Liver (tissue), 9 donors: ENCODE results near the gene RNFT2. TPM values are rescaled to one million over a fixed set of nuclear protein-coding genes. Genes with fewer than 3 reads are reported as not detected.
"Not testable (repeated sequence)": the region's sequence is repeated elsewhere in the genome, so short reads cannot be mapped to it uniquely, and the experiment has no call there.

Experiments
- DNase-seq: peaks from one replicate; pipeline ENCODE4 v3.0.0-alpha.2; 2017; ENCODE audit warnings: low spot score
- H3K27ac ChIP-seq, 2 donors: one replicate each; pipeline ENCODE4 v1.7.0; 2013; ENCODE audit warnings: inconsistent platforms in 2 of 2, low read length in 2 of 2, control low read depth in 1 of 2, low read depth in 1 of 2, mild to moderate bottlenecking in 1 of 2
- H3K27me3 ChIP-seq, 4 donors: one replicate each; pipeline versions ENCODE4 v1.6.1 to v1.7.0; 2013; ENCODE audit warnings: low read length in 3 of 4, inconsistent platforms in 1 of 4, mild to moderate bottlenecking in 1 of 4, moderate library complexity in 1 of 4; ENCODE audit not compliant: control insufficient read depth in 4 of 4, insufficient read depth in 4 of 4
- H3K36me3 ChIP-seq, 4 donors: one replicate each; pipeline versions ENCODE4 v1.6.1 to v1.7.0; 2013; ENCODE audit warnings: low read length in 3 of 4, mild to moderate bottlenecking in 3 of 4, low read depth in 1 of 4, moderate library complexity in 1 of 4; ENCODE audit not compliant: control insufficient read depth in 4 of 4, insufficient read depth in 3 of 4
- H3K4me1 ChIP-seq, 4 donors: one replicate each; pipeline versions ENCODE4 v1.6.1 to v1.7.0; 2013; ENCODE audit warnings: low read length in 3 of 4, mild to moderate bottlenecking in 3 of 4, moderate library complexity in 1 of 4; ENCODE audit not compliant: control insufficient read depth in 4 of 4, insufficient read depth in 4 of 4
- H3K4me3 ChIP-seq, 3 donors: one replicate each; pipeline versions ENCODE4 v1.6.1 to v1.7.0; 2013; ENCODE audit warnings: low read length in 3 of 3, control low read depth in 1 of 3, low read depth in 1 of 3, mild to moderate bottlenecking in 1 of 3
- H3K9ac ChIP-seq, 2 donors: one replicate each; pipeline ENCODE4 v1.7.0; 2013; ENCODE audit warnings: low read length in 2 of 2, mild to moderate bottlenecking in 2 of 2, moderate library complexity in 2 of 2, control low read depth in 1 of 2, low read depth in 1 of 2
- H3K9me3 ChIP-seq, 4 donors: one replicate each; pipeline versions ENCODE4 v1.6.1 to v1.7.0; 2013; ENCODE audit warnings: low read length in 3 of 4; ENCODE audit not compliant: control insufficient read depth in 4 of 4
- FOXA2 ChIP-seq: IDR thresholded peaks from 2 replicates; pipeline ENCODE4 v1.6.1; 2016; ENCODE audit warnings: antibody characterized with exemption
- HNF4A ChIP-seq, 2 donors: conservative IDR thresholded peaks; 2 replicates each; pipeline ENCODE4 v1.6.1; 2016; ENCODE audit warnings: antibody characterized with exemption in 2 of 2, mild to moderate bottlenecking in 2 of 2
- HNF4G ChIP-seq: IDR thresholded peaks from 2 replicates; pipeline ENCODE4 v1.6.1; 2016; ENCODE audit warnings: antibody characterized with exemption
- JUND ChIP-seq, 2 donors: IDR thresholded peaks; 2 replicates each; pipeline ENCODE4 v1.6.1; 2016; ENCODE audit warnings: antibody characterized with exemption in 2 of 2
- RXRA ChIP-seq, 2 donors: IDR thresholded peaks; 2 replicates each; pipeline ENCODE4 v1.6.1; 2017 to 2018; ENCODE audit warnings: antibody characterized with exemption in 2 of 2, mild to moderate bottlenecking in 1 of 2
- SP1 ChIP-seq: IDR thresholded peaks from 2 replicates; pipeline ENCODE4 v1.6.1; 2018; ENCODE audit warnings: antibody characterized with exemption, mild to moderate bottlenecking
- YY1 ChIP-seq: IDR thresholded peaks from 2 replicates; pipeline ENCODE4 v1.6.1; 2016; ENCODE audit warnings: antibody characterized with exemption, mild to moderate bottlenecking
- WGBS: extraction: QIAGEN DNeasy Blood & Tissue Kit; methylation state at CpG from one replicate; pipeline ENCODE4 v1.1.7; 2013; 5-methylcytosine and 5-hydroxymethylcytosine counted together
- polyA plus RNA-seq, 2 donors: library from polyadenylated mRNA; stranded (reverse) in 1 of 2; unstranded in 1 of 2; fragments of 200-250 nt in 1 of 2; fragments of >200 nt in 1 of 2; fragmentation: Nextera tagmentation in 1 of 2; extraction: Ambion mirVana in 1 of 2; gene quantifications; one replicate each; pipeline versions ENCODE4 v1.2.1 to v1.2.3, GENCODE V29; 2013 to 2015
- total RNA-seq, 2 donors: library from RNA; depleted of rRNA; stranded (reverse); fragments of >200 nt; gene quantifications; one replicate each; pipeline ENCODE4 v1.2.3, GENCODE V29; 2014
- TF ChIP-seq, protein P1 (sequence below): fragments of 150-350 bp; IDR thresholded peaks from 2 replicates; pipeline ENCODE4 v1.5.1; 2017; ENCODE audit warnings: improper control_type of control experiment, low read depth, low read length; ENCODE audit not compliant: missing input control
- TF ChIP-seq, protein P2 (sequence below): IDR thresholded peaks from 2 replicates; pipeline ENCODE4 v1.6.1; 2016; ENCODE audit warnings: antibody characterized with exemption, mild to moderate bottlenecking
- TF ChIP-seq, protein P3 (sequence below): IDR thresholded peaks from 2 replicates; pipeline ENCODE4 v1.6.1; 2016; ENCODE audit warnings: antibody characterized with exemption
- donor health status: healthy.
- donor health status: healthy.
- donor health status: healthy.
- donor health status: healthy.
- donor health status: healthy.

Gene RNFT2
- total and polyA plus RNA-seq, 4 donors, result 0.13 to 1.4 (median 0.19) TPM

DNA sequence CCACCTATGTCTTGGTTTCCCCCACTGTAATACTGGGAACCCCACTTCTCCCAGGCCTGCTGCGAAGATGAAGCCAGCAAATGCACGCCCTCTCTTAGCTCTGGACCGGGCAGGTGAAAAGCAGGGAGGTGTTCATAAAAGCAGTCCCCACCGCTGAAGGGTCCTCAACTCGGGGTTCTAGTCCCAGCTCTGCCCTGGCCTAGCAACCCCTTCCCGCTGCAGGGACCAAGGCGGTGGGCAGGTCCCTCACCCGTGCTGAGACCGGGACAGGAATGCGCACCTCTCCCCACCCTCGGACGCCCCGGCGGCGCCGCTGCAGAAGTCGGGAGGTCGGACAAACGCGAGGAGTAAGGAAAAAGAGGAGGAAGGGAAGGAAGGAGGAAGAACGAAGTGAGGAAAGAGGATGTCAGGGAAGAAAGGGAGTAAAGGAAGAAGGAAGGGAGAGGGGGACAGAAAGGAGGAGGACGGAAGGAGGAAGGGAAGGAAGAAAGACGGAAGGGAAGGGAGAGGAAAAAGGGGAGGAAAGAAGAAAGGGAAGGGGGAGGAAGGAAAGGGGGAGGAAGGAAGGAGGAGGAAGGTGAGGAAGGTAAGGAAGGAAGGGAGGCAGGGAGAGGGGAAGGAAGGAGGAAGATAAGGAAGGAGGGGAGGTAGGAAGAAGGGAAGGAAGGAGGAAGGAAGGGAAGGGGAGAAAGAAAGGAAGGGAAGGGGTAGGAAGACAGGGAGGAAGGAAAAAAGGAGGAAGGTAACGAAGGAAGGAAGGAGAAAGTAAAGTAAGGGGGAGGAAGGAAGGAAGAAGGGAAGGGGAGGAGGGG lies 947 bp upstream of the RNFT2 start:
- Histone ChIP-seq H3K27ac (peak overlapping the region; percentile 26 to 60), H3K9me3 (no peaks in the 10 kb centered on the region), H3K9ac (peak overlapping the region; percentile 61 to 91), H3K36me3 (no peaks in the 10 kb centered on the region), H3K4me1 (peaks cover 3 to 33% (median 28%) of the 10 kb centered on the region in 4 donors), H3K27me3 (no peaks in the 10 kb centered on the region), H3K4me3 (peak overlapping the region; percentile 79 to 99 (median 82))
- no peak for TF ChIP-seq HNF4A (conservative IDR thresholded peaks at IDR 0.05)
- TF ChIP-seq RXRA (IDR thresholded peaks at IDR 0.05), result no peak
- no peak for TF ChIP-seq JUND (IDR thresholded peaks at IDR 0.05)
- TF ChIP-seq YY1, result no peak
- TF ChIP-seq FOXA2, result no peak
- TF ChIP-seq, protein P1, sequence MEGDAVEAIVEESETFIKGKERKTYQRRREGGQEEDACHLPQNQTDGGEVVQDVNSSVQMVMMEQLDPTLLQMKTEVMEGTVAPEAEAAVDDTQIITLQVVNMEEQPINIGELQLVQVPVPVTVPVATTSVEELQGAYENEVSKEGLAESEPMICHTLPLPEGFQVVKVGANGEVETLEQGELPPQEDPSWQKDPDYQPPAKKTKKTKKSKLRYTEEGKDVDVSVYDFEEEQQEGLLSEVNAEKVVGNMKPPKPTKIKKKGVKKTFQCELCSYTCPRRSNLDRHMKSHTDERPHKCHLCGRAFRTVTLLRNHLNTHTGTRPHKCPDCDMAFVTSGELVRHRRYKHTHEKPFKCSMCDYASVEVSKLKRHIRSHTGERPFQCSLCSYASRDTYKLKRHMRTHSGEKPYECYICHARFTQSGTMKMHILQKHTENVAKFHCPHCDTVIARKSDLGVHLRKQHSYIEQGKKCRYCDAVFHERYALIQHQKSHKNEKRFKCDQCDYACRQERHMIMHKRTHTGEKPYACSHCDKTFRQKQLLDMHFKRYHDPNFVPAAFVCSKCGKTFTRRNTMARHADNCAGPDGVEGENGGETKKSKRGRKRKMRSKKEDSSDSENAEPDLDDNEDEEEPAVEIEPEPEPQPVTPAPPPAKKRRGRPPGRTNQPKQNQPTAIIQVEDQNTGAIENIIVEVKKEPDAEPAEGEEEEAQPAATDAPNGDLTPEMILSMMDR, result no peak
- no peak for TF ChIP-seq SP1
- DNase-seq, result no peak
- 7% methylated on average over 24 of the region's 24 CpGs for WGBS

DNA sequence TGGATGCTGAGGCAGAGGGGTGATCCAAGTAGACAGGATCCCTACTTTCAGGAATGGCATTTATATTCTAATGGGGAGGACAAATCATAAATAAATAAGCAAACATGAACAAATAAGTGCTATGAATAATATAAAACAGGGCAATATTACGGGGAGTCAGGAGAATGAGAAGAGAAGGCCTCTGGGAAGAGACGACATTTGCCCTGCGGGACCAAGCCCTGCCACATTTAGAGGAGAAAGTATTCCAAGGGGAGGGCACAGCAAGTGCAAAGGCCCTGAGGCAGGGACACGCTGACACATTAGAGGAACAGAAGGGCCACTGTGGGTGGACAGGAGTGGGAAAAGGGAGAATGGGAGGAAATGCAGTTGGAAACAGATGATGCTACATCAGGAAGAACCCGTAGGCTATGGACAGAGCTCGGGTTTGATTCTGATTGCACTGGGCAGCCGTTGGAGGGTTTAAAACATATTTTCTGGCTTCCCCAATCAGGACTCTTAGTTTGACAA lies 1.3 kb downstream of the RNFT2 start:
- no peak overlapping the region for H3K27ac ChIP-seq
- peaks cover 3 to 29% (median 23%) of the 10 kb centered on the region in 4 donors for H3K4me1 ChIP-seq
- H3K36me3 ChIP-seq, result no peaks in the 10 kb centered on the region
- no peaks in the 10 kb centered on the region for H3K9me3 ChIP-seq
- DNase-seq, result no peak
- H3K4me3 ChIP-seq, result no peak overlapping the region
- WGBS, result 92% methylated on average over 7 of the region's 7 CpGs
- TF ChIP-seq HNF4A (conservative IDR thresholded peaks at IDR 0.05) (no peak), HNF4G (no peak), RXRA (IDR thresholded peaks at IDR 0.05) (no peak)
- TF ChIP-seq, protein P2, sequence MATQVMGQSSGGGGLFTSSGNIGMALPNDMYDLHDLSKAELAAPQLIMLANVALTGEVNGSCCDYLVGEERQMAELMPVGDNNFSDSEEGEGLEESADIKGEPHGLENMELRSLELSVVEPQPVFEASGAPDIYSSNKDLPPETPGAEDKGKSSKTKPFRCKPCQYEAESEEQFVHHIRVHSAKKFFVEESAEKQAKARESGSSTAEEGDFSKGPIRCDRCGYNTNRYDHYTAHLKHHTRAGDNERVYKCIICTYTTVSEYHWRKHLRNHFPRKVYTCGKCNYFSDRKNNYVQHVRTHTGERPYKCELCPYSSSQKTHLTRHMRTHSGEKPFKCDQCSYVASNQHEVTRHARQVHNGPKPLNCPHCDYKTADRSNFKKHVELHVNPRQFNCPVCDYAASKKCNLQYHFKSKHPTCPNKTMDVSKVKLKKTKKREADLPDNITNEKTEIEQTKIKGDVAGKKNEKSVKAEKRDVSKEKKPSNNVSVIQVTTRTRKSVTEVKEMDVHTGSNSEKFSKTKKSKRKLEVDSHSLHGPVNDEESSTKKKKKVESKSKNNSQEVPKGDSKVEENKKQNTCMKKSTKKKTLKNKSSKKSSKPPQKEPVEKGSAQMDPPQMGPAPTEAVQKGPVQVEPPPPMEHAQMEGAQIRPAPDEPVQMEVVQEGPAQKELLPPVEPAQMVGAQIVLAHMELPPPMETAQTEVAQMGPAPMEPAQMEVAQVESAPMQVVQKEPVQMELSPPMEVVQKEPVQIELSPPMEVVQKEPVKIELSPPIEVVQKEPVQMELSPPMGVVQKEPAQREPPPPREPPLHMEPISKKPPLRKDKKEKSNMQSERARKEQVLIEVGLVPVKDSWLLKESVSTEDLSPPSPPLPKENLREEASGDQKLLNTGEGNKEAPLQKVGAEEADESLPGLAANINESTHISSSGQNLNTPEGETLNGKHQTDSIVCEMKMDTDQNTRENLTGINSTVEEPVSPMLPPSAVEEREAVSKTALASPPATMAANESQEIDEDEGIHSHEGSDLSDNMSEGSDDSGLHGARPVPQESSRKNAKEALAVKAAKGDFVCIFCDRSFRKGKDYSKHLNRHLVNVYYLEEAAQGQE, result no peak
- TF ChIP-seq, protein P3, sequence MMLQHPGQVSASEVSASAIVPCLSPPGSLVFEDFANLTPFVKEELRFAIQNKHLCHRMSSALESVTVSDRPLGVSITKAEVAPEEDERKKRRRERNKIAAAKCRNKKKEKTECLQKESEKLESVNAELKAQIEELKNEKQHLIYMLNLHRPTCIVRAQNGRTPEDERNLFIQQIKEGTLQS, result no peak
- H3K27me3 ChIP-seq, result no peaks in the 10 kb centered on the region
- no peak overlapping the region for H3K9ac ChIP-seq

DNA sequence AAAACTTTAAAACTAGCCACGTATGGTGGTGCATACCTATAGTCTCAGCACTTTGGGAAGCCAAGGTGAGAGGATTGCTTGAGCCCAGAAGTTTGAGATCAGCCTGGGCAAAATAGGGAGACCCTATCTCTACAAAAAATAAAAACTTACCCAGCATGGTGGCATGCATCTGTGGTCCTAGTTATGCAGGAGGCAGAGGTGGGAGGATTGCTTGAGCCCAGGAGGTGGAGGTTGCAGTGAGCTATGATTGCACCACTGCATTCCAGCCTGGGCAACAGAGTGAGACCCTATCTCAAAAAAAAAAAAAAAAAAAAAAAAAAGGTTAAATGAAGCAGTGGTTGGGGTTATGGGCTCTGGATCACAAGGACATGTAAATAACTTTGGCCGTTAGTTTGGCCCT lies 4.7 kb downstream of the RNFT2 start:
- not testable (repeated sequence) for H3K9ac ChIP-seq, H3K27me3 ChIP-seq, H3K9me3 ChIP-seq, H3K27ac ChIP-seq, H3K4me1 ChIP-seq, H3K36me3 ChIP-seq, H3K4me3 ChIP-seq, DNase-seq
- 59% methylated on average over 2 of the region's 2 CpGs for WGBS
